Measurements from ENCODE around the gene LPXN.
"Not testable (repeated sequence)": the region's sequence is repeated elsewhere in the genome, so short reads cannot be mapped to it uniquely, and the experiment has no call there.

The LPXN gene

DNA sequence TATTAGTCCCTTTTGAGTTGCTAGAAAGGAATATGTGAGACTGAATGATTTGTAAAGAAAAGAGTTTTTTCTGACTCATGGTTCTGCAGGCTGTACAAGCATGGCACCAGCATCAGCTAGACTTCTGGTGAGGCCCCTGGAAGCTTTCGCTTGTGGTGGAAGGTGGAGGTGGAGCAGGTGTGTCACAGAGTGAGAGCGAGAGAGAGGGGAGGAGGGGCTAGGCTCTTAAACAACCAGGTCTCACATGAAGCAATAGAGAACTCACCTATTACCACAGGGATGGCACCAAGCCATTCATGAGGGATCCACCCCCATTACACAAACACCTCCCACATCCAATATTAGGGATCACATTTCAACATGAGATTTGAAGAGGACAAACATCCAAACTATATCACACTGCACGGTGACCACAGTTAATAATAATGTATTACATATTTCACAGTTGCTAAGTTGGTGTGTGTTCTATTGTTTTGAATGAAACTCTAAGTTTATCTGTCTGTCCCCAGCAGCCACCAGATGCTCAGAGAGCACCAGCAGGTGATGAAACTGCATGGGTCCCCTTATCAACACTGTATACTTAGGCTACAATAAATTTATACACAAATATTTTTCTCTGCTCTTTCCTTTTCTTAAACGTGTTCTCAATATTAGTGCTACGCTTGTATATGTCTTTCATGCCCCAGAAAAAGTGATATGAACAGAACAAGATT is 17.3 kb upstream of the LPXN start:
- Mint-ChIP-seq H3K4me3 (peak overlapping the region; percentile 47), H3K36me3 (peaks cover 30% of the 10 kb centered on the region), H3K27me3 (no peaks in the 10 kb centered on the region), H3K27ac (peak overlapping the region; percentile 83), H3K4me1 (peaks cover 96% of the 10 kb centered on the region), H3K9me3 (no peaks in the 10 kb centered on the region)

- Mint-ChIP-seq H3K27ac (peak overlapping the region; percentile 67), H3K27me3 (no peaks in the 10 kb centered on the region), H3K4me1 (peaks cover 96% of the 10 kb centered on the region), H3K36me3 (peaks cover 32% of the 10 kb centered on the region), H3K4me3 (no peak overlapping the region), H3K9me3 (no peaks in the 10 kb centered on the region)
Measured at GRCh38 chr11:58591659-58592058, 16.0 kb upstream of the LPXN start.

- no peak overlapping the region for H3K4me3 Mint-ChIP-seq
- peaks cover 90% of the 10 kb centered on the region for H3K4me1 Mint-ChIP-seq
- H3K27me3 Mint-ChIP-seq, result no peaks in the 10 kb centered on the region
- H3K27ac Mint-ChIP-seq, result peak overlapping the region; percentile 23
- peaks cover 23% of the 10 kb centered on the region for H3K36me3 Mint-ChIP-seq
- no peaks in the 10 kb centered on the region for H3K9me3 Mint-ChIP-seq
Measured at GRCh38 chr11:58586998-58587397, 11.3 kb upstream of the LPXN start.

- H3K36me3 Mint-ChIP-seq, result peaks cover 16% of the 10 kb centered on the region
- H3K4me1 Mint-ChIP-seq, result peaks cover 65% of the 10 kb centered on the region
- no peaks in the 10 kb centered on the region for H3K27me3 Mint-ChIP-seq
- H3K27ac Mint-ChIP-seq, result peak overlapping the region; percentile 51
- peak overlapping the region; percentile 44 for H3K4me3 Mint-ChIP-seq
- no peaks in the 10 kb centered on the region for H3K9me3 Mint-ChIP-seq
Measured at GRCh38 chr11:58582437-58582836, 6.8 kb upstream of the LPXN start.

GRCh38 chr11:58580311-58580710 is 4.7 kb upstream of the LPXN start:
- peak overlapping the region; percentile 100 for H3K4me3 Mint-ChIP-seq
- H3K27me3 Mint-ChIP-seq, result no peaks in the 10 kb centered on the region
- peak overlapping the region; percentile 98 for H3K27ac Mint-ChIP-seq
- peaks cover 12% of the 10 kb centered on the region for H3K36me3 Mint-ChIP-seq
- peaks cover 66% of the 10 kb centered on the region for H3K4me1 Mint-ChIP-seq
- no peaks in the 10 kb centered on the region for H3K9me3 Mint-ChIP-seq

- Mint-ChIP-seq H3K27me3 (no peaks in the 10 kb centered on the region), H3K27ac (peak overlapping the region; percentile 100), H3K4me1 (peaks cover 68% of the 10 kb centered on the region), H3K36me3 (peaks cover 17% of the 10 kb centered on the region), H3K4me3 (peak overlapping the region; percentile 100), H3K9me3 (no peaks in the 10 kb centered on the region)
Measured at GRCh38 chr11:58579192-58580129, 3.8 kb upstream of the LPXN start.

- Mint-ChIP-seq H3K36me3 (peaks cover 18% of the 10 kb centered on the region), H3K27ac (peak within 1 kb of the TSS; percentile 100), H3K4me3 (peak within 1 kb of the TSS; percentile 100), H3K4me1 (peaks cover 70% of the 10 kb centered on the region), H3K27me3 (no peaks in the 10 kb centered on the region), H3K9me3 (no peaks in the 10 kb centered on the region)
Measured at GRCh38 chr11:58578635-58579191, 3.1 kb upstream of the LPXN start, which contains the start of gene ZFP91. Gene ZFP91, plus strand, starts transcription at chr11:58579063. Its CDS starts 219 bp downstream, at chr11:58579282.

DNA sequence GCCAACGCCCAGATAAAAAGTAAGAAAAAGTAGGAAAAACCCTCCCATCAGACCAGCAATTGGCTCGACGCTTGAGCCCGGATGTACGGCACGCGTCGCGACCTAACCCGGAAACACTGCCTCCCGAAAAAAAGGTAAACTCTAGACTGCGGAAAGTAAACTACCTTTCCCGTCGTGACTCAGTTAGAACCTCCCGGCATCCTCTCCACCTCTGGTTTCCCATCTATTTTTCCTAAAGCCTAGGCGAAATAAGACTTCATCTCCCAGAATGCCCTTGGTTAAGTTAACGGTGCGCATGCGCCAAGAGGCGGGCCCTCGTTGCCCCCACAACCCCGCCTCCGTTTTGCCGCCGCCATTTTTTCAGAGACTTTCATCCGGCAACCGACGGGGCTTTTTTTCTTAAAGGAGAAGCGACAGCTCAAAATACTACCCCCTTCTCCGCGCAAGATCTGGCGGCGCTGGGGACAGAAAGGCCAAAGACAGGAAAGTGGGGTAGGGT is 2.5 kb upstream of the LPXN start:
- Mint-ChIP-seq H3K4me3 (peak overlapping the region; percentile 100), H3K27ac (peak overlapping the region; percentile 100), H3K9me3 (no peaks in the 10 kb centered on the region), H3K27me3 (no peaks in the 10 kb centered on the region), H3K36me3 (peaks cover 21% of the 10 kb centered on the region), H3K4me1 (peaks cover 69% of the 10 kb centered on the region)

DNA sequence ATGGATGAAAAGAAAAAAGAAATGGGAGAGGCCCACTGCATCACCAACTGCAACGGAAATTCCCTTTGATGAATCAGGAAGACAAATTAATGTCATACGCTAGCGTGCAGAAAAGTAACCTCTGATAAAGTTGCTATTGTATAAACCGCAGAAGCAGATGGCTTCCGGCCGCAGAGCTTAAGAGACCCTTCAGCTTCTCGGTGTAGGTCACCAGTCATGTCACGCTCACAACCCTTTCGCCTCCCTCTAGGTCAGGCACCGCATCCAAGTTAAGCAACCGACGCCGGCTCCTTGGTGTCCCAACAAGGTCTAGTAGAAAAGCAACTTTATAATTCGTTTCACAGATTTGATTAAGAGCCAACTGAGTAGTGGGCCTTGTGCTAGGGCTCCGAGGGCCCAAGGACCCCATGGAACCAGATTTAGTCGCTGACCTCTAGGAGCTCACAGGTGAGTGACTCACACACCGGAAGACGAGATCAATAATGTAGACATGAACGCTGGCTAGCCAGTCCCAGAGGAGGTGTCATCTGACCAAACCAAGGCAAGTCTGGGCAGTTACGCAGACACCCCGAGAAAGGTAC is 2.0 kb upstream of the LPXN start:
- Mint-ChIP-seq H3K27me3 (no peaks in the 10 kb centered on the region), H3K36me3 (peaks cover 21% of the 10 kb centered on the region), H3K4me3 (peak overlapping the region; percentile 100), H3K27ac (peak overlapping the region; percentile 100), H3K4me1 (peaks cover 65% of the 10 kb centered on the region), H3K9me3 (no peaks in the 10 kb centered on the region)

DNA sequence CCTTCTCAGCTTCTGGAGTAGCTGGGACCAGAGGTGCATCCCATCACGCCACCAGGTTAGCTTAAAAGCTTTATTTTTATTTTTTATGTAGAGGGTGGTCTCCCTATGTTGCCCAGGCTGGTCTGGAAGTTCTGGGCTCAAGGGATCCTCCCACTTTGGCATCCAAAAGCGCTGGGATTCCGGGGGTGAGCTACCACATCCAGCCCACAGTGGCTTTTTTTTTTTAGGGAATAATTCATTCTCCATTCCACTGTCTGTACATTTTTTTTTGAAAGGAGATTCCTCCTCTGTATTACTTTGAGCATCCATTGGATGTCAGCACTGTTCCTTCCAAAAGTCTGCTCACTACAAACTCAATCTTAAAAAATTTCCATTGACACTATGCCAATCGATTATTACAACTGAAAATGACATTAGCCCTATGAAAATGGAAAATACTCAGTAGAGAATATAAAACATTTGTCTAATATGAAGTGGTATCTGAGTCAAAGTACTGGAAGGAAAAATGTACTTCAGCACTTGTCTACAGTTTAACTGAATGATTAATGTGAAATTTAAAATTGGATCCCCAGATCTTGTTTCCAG is 1.3 kb upstream of the LPXN start:
- Mint-ChIP-seq H3K9me3 (no peaks in the 10 kb centered on the region), H3K4me3 (peak overlapping the region; percentile 100), H3K27me3 (no peaks in the 10 kb centered on the region), H3K4me1 (peaks cover 63% of the 10 kb centered on the region), H3K36me3 (peaks cover 21% of the 10 kb centered on the region), H3K27ac (peak overlapping the region; percentile 100)

- peaks cover 25% of the 10 kb centered on the region for H3K36me3 Mint-ChIP-seq
- H3K9me3 Mint-ChIP-seq, result no peaks in the 10 kb centered on the region
- H3K4me3 Mint-ChIP-seq, result peak overlapping the region; percentile 100
- H3K4me1 Mint-ChIP-seq, result peaks cover 60% of the 10 kb centered on the region
- peak overlapping the region; percentile 100 for H3K27ac Mint-ChIP-seq
- no peaks in the 10 kb centered on the region for H3K27me3 Mint-ChIP-seq
Measured at GRCh38 chr11:58574881-58575280, 775 bp downstream of the LPXN start.

- Mint-ChIP-seq H3K4me1 (peaks cover 73% of the 10 kb centered on the region), H3K36me3 (peaks cover 27% of the 10 kb centered on the region), H3K27me3 (no peaks in the 10 kb centered on the region), H3K4me3 (peak overlapping the region; percentile 100), H3K9me3 (no peaks in the 10 kb centered on the region), H3K27ac (peak overlapping the region; percentile 100)
Measured at GRCh38 chr11:58573451-58574104, 2.1 kb downstream of the LPXN start.

GRCh38 chr11:58572906-58573305 is 2.8 kb downstream of the LPXN start:
- Mint-ChIP-seq H3K4me3 (peak overlapping the region; percentile 100), H3K27ac (peak overlapping the region; percentile 100), H3K4me1 (peaks cover 79% of the 10 kb centered on the region), H3K36me3 (peaks cover 31% of the 10 kb centered on the region)
- H3K9me3 Mint-ChIP-seq, H3K27me3 Mint-ChIP-seq: not testable (repeated sequence)

DNA sequence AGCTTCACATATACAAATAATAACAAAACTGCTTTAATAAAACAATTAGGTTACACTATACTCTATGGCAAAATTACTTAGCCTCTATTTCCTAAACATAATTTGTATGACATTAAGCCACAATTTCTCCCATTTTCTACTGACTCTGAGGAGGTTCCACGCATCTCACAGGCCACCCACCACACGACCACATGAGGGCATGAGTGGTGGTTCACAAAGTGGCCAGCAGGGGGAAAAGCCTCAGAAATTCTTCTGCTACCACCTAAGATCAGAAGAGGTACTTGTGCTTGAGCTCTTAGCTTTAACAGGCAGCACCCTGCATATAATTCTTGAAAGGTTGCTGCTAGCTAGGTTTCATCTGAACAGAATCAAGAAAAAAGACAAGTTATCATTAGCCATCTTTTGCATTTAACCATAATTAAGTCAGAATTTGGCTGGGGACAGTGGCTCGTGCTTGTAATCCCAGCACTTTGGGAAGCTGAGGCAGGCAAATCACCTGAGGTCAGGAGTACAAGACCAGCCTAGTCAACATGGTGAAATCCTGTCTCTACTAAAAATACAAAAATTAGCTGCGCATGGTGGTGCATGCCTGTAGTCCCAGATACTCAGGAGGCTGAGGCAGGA is 7.7 kb downstream of the LPXN start:
- Mint-ChIP-seq H3K27ac (peak overlapping the region; percentile 83), H3K9me3 (no peaks in the 10 kb centered on the region), H3K4me3 (peak overlapping the region; percentile 65), H3K4me1 (peaks cover 70% of the 10 kb centered on the region), H3K36me3 (peaks cover 24% of the 10 kb centered on the region), H3K27me3 (no peaks in the 10 kb centered on the region)

Measured in activated naive CD4-positive, alpha-beta T cell treated with anti-CD3 and anti-CD28 coated beads, Interleukin-2, amount 50 U/mL, for 24 hours (primary cell).